ENCODE results near the gene CELF4.

The CELF4 gene

GRCh38 chr18:37405772-37406171 is 159.8 kb downstream of the CELF4 start:
- DNase-seq = no peak

- DNase-seq = no peak
Observed at GRCh38 chr18:37405229-37405628, 160.4 kb downstream of the CELF4 start.

GRCh38 chr18:37403788-37404187 is 161.8 kb downstream of the CELF4 start:
- no peak for DNase-seq

GRCh38 chr18:37403100-37403781 is 162.4 kb downstream of the CELF4 start:
- peak; percentile 76 for DNase-seq

GRCh38 chr18:37402735-37403099 is 162.9 kb downstream of the CELF4 start:
- DNase-seq = no peak

GRCh38 chr18:37400802-37401201 is 164.8 kb downstream of the CELF4 start:
- DNase-seq = no peak

GRCh38 chr18:37398248-37398920 is 167.2 kb downstream of the CELF4 start:
- DNase-seq = no peak

GRCh38 chr18:37397814-37398213 is 167.8 kb downstream of the CELF4 start:
- DNase-seq = no peak

DNA sequence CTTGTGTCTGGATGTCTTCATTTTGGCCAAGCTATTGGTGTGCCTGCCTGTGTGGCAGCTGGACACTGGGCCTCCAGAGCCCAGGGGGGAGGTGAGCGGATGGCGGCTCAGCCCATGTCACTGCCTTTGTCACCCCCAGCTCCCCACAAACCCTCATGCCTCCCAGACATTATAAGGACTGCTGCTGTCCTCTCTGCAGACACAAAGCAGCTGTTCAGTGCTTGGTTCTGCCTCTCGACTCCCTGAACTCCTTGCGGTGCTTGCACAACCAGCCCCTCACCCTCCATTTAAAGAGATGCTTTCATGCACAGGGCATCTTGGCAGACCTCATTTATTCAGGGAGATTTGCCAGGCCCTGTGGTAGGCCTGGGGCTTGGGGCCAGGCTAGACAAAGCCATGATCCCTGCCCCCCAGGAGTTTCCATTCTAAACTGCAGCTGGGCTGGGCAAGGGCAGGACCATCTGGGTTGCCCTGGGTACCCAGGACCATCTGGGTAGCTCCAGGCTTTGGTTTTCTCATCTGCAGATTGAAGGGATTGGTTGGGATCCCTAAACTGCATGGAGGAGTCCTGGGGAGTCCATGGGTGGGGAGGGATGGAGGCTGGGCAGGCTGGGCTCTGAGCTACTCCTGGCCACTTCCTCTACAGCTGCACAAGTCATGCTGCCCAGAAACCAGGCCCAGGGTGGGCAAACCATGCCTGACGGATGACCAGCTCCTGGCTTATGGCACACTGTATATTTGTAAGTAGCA is 168.5 kb downstream of the CELF4 start:
- peak; percentile 75 for DNase-seq

DNA sequence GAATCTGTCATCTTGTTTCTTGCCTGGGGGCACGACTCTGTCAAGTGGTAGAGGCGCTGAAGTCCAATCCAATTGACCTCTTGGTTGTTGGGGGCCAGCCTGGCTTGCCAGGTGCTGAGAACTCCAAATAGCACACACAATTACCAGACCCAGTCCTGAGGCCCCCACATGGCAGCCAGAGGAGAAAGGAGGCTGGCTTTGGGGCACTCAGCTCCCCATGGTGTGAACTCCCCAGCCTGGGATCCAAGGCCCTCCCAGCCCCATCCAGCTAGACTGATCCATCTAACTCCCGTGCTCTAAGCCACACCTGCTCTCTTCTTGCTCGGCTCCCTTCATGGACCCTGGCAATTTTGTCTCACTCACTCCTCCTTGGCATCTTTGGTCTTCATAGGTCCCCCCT is 170.0 kb downstream of the CELF4 start:
- DNase-seq = no peak

GRCh38 chr18:37395138-37395537 is 170.5 kb downstream of the CELF4 start:
- no peak for DNase-seq

GRCh38 chr18:37394610-37394965 is 171.0 kb downstream of the CELF4 start:
- DNase-seq = no peak

DNA sequence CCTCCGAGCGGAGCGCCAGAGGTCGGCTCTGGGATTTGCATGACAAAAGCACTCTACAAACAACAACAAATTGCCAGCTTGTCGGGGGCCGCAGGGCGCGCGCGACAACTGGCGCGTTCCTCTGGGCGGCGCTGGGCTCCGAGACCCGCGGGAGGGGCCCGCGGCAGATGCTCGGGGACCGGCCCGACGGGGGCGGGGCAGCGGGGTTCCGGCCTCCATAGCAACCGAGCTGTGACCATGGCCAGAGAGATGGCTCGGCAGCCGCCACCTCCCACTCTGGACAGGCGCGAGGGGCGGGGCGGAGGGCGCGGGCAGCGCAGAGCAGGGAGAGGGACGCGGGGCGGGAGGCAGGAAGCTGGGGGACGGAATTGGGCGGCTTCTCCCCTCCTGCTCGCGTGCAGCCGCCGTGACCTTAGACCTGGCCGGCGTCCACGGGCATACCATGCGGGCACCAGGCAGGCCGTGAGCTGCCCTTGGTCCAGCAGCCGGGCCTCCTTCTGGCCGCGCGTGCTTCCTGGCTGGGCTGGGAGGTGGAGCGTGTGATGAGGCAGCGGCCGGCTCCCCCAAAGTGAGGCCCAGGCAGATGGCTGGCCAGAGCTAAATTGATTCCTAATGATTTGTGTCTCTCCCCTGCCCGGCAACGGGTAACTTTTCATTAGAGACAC is 171.5 kb downstream of the CELF4 start:
- DNase-seq = peak; percentile 54

DNA sequence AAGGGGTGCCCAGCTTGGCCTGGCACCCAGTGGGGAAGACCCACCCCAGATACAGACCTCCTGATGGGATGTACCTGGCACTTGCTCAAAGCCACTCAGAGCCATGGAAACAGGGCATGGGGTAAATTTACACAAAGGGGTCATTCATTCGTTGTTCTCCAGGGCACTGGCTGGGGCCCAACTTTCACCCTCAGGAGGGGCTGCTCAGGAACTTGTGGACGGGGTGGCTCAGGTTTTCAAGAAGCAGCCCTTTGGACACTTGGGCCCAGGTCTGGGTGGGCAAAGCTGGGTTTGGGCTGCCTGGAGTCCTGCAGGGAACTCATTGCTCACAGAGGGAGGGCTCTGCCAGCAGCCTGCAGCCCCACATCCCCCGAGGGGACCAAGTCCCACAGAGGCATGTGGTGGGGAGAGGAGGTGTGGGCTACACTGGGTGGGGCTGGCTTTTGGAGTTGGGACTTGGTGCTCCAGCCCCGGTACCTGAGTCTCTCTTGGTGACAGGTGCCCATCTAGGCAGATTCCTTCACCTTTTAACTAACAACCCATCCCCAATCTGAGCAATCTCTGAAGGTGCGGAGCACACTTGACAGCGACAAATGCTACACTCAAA is 172.3 kb downstream of the CELF4 start:
- DNase-seq = no peak

DNA sequence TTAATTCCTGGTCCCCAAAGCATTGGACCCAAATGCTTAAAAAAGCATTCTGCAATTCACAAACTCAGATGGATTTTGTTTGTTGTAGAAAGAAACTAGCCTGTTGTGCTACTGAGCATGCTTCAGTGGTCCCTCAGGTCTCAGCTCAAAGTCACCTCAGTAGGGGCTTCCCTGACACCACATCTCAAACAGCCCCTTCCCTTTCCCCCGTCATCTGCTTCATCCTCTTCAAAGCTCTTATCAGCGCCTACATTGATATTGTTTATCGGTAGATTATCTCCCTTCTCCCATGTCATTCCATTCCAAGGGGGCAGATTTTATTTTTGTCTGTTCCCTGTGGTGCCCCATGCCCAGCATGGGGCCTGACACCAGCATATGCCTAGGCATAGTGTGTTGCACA is 172.9 kb downstream of the CELF4 start:
- no peak for DNase-seq

GRCh38 chr18:37391698-37392548 is 173.7 kb downstream of the CELF4 start:
- no peak for DNase-seq

GRCh38 chr18:37391156-37391555 is 174.4 kb downstream of the CELF4 start:
- DNase-seq = no peak

DNA sequence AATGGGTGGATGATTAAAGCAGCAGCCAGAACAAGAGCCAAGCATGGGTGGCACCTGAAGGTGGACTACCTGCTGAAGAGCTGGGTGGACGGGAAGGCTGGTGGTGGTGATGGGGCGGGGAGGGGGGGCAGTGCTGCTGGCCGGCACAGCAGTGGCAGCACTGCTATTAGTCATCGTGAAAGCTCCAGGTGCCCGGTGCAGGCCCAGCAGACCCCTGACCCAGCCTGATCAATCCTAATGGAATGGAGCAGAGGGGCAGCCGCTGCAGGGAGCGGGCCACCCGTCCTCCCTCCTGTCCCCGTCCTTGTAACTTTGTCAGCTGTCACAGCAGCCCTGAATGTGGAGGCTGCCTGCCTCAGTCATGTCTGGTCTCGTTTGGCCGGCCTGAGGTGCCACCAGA is 174.9 kb downstream of the CELF4 start:
- DNase-seq = no peak

GRCh38 chr18:37389684-37390368 is 175.8 kb downstream of the CELF4 start:
- no peak for DNase-seq

DNA sequence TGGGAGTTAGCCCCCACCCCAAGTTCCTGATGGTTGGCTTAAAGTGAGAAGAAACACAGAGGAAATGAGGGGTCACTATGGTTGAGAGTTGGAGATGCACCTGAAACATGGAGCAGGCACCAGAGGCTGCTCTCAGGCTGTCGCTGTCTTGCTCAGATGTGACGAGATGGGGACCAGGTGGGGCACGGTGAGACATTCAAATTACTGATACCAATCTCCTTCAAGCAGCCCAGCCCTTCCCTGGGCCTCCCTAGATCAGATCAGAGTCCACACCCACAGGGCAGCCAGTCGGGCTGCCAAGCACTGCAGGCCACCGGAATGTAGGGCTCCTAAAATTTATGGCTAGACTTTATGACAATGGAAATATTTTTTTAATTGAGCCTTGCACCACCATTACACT is 176.6 kb downstream of the CELF4 start:
- DNase-seq = no peak

DNA sequence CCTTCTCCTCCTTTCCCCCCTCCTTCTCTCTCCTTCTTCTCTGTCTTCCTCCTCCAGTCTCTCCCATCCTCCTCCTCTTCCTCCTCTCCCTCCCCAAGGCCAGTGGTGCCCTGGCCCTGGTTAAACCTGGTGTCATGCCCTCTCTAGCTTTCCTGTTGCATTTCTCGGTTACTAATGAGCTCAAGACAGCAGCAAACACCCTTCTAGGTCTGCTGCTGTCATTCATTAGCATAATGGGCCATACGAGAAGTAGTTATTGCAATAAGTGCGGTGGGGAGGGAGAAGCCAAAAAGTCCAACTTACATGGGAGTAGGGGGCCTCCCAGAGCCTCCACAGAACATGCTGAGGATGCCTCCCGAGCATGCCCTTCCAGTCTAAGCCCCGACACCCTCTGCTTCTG is 177.2 kb downstream of the CELF4 start:
- DNase-seq = no peak

Data from NCI-H446 treated with DMSO at 0.1 percent for 48 hours (cell line).